Adrenal gland (tissue), 5 donors: ENCODE results near the gene TAL1.

ENCODE experiments used
- CTCF ChIP-seq, 6 experiments: fragments of 450-650 bp in 4 of 6; fragments of 200-600 bp in 2 of 6; sonication (generic) in 1 of 6; IDR thresholded peaks; 1 replicate in 5 of 6; 2 replicates in 1 of 6; pipeline versions ENCODE4 v1.5.1 to v1.8.0; 2016 to 2021; ENCODE audit warnings: antibody characterized with exemption in 6 of 6, mild to moderate bottlenecking in 2 of 6, moderate library complexity in 1 of 6
- POLR2A ChIP-seq, 2 donors: fragments of 450-650 bp; IDR thresholded peaks; one replicate each; pipeline ENCODE4 v1.6.1; 2017; ENCODE audit warnings: antibody characterized with exemption in 2 of 2, mild to moderate bottlenecking in 2 of 2, moderate library complexity in 1 of 2
- donor health status: DM: no; HTN: no; CAD: no.

DNA sequence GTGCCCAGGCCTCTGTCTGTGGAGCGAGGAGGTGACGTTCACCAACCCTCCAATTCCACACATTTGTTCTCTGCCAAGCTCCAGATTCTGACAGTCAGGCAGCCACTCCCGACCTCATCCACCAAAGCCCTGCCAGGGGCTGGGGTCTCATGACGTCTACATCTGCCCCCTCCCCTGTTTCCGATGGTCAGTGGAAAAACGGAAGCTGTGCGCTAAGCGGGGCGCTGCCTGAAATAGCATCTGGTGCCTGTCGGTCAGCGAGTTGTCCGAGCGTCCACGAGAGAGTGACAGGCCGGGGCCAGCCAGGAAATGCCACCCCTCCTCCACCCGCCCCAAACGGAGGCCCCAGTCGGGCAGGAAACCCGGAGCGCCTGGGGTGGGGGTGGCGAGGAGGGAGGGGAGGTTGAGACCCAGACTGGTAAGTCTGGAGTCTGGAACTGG is 3.2 kb upstream of the TAL1 start:
- no peak for TF ChIP-seq CTCF (IDR thresholded peaks at IDR 0.05)
- TF ChIP-seq POLR2A (IDR thresholded peaks at IDR 0.05) = no peak
